GM19452 (cell line): ENCODE data around the gene LONP2.
"Not testable (repeated sequence)": the region's sequence is repeated elsewhere in the genome, so short reads cannot be mapped to it uniquely, and the experiment has no call there.

Experiments
- ATAC-seq: cut with Tn5 transposase; IDR thresholded peaks from one replicate; pipeline ENCODE4 v1.9.1; 2021; ENCODE audit not compliant: unreplicated experiment

The LONP2 gene

DNA sequence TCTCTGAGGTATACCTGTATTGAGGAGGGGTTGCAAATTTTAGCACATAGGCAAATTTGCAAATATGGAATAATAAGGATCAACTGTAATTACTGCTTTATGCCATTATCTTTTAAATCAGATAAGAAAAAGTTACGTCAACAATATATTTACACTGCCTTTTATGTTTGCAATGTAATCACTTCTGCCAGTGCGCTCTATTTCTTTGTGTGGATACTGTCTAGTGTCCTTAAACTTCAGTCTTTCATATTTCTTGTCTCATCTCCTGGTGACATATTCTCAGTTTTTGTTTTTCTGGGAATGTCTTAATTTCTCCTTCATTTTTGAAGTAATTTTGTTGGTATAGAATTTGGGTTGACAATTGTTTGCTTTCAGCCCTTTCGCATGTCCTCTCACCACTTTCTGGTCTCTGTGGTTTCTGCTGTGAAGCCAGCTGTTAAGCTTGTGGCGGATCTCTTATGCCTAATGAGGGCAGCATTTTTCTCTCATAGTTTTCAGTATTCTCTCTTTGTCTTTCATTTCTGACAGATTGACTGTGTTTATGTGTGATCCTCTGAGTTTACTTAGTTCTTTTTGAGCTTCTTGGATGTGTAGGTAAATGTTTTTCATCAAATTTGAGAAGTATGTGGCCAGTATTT, 40.8 kb downstream of the LONP2 start:
- ATAC-seq: no peak

DNA sequence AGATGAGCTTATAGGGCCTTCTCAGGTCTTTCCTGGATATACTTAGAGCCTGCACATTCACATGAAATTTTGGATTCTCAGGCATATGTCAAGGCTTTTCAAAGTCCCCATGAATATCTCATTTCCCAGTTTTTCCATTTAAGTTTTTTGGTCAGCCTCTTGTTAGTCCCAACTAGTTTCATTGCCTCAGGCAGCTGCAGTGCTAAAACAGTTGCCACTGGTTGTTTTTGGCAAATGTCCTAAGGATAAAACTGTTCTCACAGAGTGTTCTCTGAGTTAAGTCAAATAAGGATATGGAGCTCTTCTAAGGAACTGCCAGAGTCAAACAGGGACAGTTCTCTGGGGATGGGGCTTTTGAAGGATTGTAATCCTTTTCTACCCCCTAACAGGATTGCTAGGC, 43.1 kb downstream of the LONP2 start:
- ATAC-seq: no peak

- no peak for ATAC-seq
These were observed 47.2 kb downstream of the LONP2 start for GRCh38 chr16:48291303-48291702.

- ATAC-seq: no peak
These were observed 47.7 kb downstream of the LONP2 start for GRCh38 chr16:48291754-48292153.

GRCh38 chr16:48292452-48292851, 48.4 kb downstream of the LONP2 start:
- no peak for ATAC-seq

GRCh38 chr16:48294724-48295123, 50.6 kb downstream of the LONP2 start:
- ATAC-seq: no peak

DNA sequence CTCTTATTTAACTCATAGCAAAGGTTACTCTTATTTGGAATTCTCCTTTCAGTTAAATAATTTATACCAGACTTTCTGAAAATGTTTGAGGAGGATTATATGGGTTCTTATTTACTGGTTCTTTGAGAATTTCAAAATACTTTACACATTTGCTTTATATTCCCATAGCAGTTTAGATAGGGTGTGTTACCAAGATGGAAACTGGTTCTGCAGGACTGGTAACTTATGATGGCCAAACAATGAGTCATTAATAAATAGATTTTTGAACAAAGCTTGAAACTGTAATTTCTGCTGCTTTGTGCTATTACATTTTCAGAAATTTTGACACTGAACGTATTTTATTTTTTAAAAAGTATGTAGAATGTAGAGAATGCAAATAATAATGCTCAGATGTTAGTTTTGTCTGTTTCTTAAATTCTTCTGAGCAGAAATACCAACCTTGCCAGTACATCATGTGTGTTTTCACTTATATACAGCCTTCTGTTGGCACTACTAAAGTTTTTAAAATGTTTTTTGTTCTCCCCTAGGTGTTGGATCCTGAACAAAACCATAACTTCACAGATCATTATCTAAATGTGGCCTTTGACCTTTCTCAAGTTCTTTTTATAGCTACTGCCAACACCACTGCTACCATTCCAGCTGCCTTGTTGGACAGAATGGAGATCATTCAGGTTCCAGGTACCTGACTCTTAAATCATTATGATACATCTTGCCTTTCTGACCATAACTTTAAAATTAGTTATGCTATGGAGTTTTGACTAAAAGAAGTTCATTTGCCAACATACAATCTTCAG, 51.6 kb downstream of the LONP2 start:
- no peak for ATAC-seq

DNA sequence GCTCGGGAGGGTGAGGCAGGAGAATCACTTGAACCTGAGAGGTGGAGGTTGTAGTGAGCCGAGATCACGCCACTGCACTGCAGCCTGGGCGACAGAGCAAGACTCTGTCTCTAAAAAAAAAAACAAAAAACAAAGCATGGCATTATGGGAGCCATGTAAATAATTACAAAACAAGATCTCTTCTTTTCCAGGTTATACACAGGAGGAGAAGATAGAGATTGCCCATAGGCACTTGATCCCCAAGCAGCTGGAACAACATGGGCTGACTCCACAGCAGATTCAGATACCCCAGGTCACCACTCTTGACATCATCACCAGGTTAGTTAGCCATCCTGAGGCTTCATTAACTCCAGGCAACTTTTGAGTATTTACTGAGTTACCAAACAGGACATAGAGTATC, 55.4 kb downstream of the LONP2 start:
- ATAC-seq: no peak

GRCh38 chr16:48300391-48300856, 56.3 kb downstream of the LONP2 start:
- ATAC-seq: no peak

DNA sequence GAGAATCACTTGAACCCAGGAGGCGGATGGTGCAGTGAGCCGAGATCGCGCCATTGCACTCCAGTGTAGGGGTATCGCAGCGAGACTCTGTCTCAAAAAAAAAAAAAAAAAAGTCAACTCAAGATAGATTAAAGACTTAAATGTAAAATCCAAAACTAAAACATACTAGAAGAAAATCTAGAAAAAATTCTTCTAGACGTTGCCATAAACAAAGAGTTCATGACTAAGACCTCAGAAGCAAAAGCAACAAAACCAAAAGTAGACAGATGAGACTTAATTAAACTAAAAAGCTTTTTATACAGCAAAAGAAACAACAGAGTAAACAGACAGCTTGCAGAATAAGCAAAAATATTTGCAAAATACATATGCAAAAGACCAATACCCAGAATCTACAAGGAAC, 64.4 kb downstream of the LONP2 start:
- ATAC-seq: no peak

GRCh38 chr16:48310908-48311641, 67.0 kb downstream of the LONP2 start:
- ATAC-seq: no peak

DNA sequence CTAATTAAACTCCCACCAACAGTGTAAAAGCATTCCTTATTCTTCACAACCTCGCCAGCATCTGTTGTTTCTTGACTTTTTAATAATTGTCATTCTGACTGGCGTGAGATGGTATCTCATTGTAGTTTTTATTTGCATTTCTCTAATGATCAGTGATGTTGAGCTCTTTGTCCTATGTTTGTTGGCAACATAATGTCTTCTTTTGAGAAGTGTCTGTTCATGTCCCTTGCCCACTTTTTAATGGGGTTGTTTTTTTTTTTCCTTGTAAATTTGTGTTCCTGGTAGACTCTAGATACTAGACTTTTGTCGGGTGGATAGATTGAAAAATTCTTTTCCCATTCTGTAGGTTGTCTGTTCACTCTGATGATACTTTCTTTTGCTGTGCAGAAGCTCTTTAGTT, 69.8 kb downstream of the LONP2 start:
- not testable (repeated sequence) for ATAC-seq

DNA sequence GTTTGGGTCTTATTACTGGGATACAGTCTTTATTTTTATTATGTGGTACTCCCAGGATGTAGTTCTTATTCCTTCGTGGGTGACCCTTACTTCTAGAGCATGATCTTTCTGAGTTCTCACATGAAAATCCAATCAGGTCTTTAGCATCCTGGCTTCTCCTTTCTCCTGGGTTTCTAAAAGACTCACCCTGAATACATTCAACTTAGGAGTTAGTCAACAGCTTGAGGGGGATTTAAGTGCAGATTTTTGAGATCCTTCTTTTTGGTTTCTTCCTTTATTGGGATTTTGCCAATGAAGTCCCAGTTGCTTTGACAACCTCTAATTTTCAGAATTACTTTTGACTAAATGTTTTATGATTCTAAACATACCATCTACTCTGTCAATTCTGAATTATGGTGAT, 72.9 kb downstream of the LONP2 start:
- ATAC-seq: no peak

DNA sequence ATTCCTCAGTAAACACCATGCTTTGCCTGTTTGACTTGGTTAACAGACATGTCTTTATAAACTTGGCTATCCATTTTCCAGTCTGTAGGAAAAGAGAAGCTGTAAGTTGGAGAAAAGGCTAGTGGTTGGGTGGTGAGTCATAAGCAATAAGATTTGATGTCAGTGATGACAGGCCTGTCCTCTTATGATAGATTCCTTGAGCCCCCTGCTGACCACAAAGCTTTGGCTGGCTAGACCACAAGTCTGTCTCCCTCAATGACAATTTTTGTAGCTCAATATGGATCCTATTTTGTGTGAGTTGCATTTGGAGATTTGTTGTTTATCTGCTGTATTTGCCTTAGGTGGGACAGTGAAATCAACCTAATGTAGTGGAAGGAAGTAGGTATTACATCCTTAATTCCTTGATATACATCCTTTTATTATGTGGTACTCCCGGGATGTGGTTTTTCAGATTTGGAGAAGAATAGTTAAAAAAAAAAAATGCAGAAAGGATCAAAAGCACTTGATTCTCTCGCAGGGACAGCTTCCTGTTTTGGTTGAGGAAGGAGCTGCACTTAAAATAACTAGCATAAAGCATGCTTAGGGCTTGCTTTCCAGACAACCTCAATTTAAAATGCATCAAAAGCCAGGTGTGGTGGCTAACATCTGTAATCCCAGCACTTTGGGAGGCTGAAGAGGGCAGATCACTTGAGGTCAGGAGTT, 73.7 kb downstream of the LONP2 start:
- ATAC-seq: no peak

GRCh38 chr16:48318630-48319029, 74.5 kb downstream of the LONP2 start:
- no peak for ATAC-seq

GRCh38 chr16:48321317-48322036, 77.4 kb downstream of the LONP2 start:
- no peak for ATAC-seq

GRCh38 chr16:48323783-48324775, 80.0 kb downstream of the LONP2 start:
- ATAC-seq: no peak

GRCh38 chr16:48326915-48327314, 82.8 kb downstream of the LONP2 start:
- no peak for ATAC-seq

DNA sequence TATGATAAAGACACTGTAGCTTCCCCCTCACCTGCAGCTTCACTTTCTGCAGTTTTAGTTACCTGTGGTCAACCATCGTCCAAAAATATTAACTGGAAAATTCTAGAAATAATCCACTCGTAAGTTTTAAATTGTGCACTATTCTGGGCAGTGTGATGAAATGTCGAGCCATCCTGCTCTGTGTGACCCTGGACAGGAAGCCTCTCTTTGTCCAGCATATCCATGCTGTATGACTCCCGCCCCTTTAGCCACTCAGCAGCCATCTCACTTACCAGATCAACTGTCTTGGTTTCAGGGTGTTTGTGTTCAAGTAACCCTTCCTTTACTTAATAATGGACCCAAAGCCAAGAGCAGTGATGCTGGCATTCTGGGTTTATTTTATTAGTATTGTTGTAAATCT, 85.0 kb downstream of the LONP2 start:
- ATAC-seq: no peak
